DND-41 (cell line): ENCODE data around the gene DNAJC15.

ENCODE experiments used
- ATAC-seq: fragments of 200-7000 bp; cut with Tn5 transposase; 3 replicates; pipeline ENCODE4 v1.9.1; 2021; ENCODE audit warnings: low read depth; ENCODE audit not compliant: insufficient read depth
- DNase-seq: peaks from one replicate; pipeline ENCODE4 v3.0.0-alpha.2; 2020
- H2AFZ ChIP-seq: 2 replicates; pipeline ENCODE4 v1.6.0; 2012; ENCODE audit warnings: low read depth, low read length
- H3K27ac ChIP-seq: 2 replicates; pipeline ENCODE4 v1.5.1; 2012; ENCODE audit warnings: low read length, inconsistent platforms
- H3K27me3 ChIP-seq: fragments of 200-600 bp; sonication (generic); 2 replicates; pipeline ENCODE4 v1.6.0; 2012; ENCODE audit warnings: low read length, mild to moderate bottlenecking, inconsistent platforms; ENCODE audit not compliant: insufficient read depth, poor library complexity
- H3K36me3 ChIP-seq: 2 replicates; pipeline ENCODE4 v1.5.1; 2012; ENCODE audit warnings: low read length, inconsistent platforms; ENCODE audit not compliant: insufficient read depth
- H3K4me1 ChIP-seq: 2 replicates; pipeline ENCODE4 v1.5.1; 2012; ENCODE audit warnings: mild to moderate bottlenecking, low read length; ENCODE audit not compliant: insufficient read depth
- H3K4me2 ChIP-seq: 2 replicates; pipeline ENCODE4 v1.6.0; 2012; ENCODE audit warnings: mild to moderate bottlenecking, moderate library complexity, low read length, inconsistent platforms; ENCODE audit not compliant: insufficient read depth
- H3K4me3 ChIP-seq, 2 experiments: fragments of 200-600 bp in 1 of 2; shearing (Covaris generic) in 1 of 2; 2 replicates each; pipeline ENCODE4 v1.5.1; 2012 to 2016; ENCODE audit warnings: inconsistent platforms in 2 of 2, low read length in 2 of 2, mild to moderate bottlenecking in 2 of 2, low read depth in 1 of 2, moderate library complexity in 1 of 2
- H3K79me2 ChIP-seq: 2 replicates; pipeline ENCODE4 v1.6.0; 2012; ENCODE audit warnings: low read length, inconsistent platforms; ENCODE audit not compliant: insufficient read depth
- H3K9ac ChIP-seq: 2 replicates; pipeline ENCODE4 v1.6.0; 2012; ENCODE audit warnings: low read depth, mild to moderate bottlenecking, inconsistent platforms, low read length, moderate library complexity
- H3K9me3 ChIP-seq: 2 replicates; pipeline ENCODE4 v1.5.1; 2012; ENCODE audit warnings: low read length, moderate library complexity, mild to moderate bottlenecking, inconsistent platforms; ENCODE audit not compliant: insufficient read depth, severe bottlenecking
- H4K20me1 ChIP-seq: 2 replicates; pipeline ENCODE4 v1.6.0; 2012; ENCODE audit warnings: low read length; ENCODE audit not compliant: insufficient read depth
- CTCF ChIP-seq: IDR thresholded peaks from 2 replicates; pipeline ENCODE4 v1.5.1; 2012; ENCODE audit warnings: borderline replicate concordance, low read length, moderate library complexity, mild to moderate bottlenecking; ENCODE audit not compliant: poor library complexity, severe bottlenecking; ENCODE audit errors: extremely low read depth
- EZH2 ChIP-seq: IDR thresholded peaks from 3 replicates; pipeline ENCODE4 v1.6.1; 2012; ENCODE audit warnings: borderline replicate concordance, low read depth, mild to moderate bottlenecking, moderate library complexity, low read length, inconsistent platforms; ENCODE audit not compliant: severe bottlenecking

The DNAJC15 gene

GRCh38 chr13:43136920-43137575 is 113.7 kb downstream of the DNAJC15 start:
- Histone ChIP-seq H3K9me3 (no peaks in the 10 kb centered on the region), H3K27ac (no peak overlapping the region), H4K20me1 (no peaks in the 10 kb centered on the region), H3K9ac (no peak overlapping the region), H3K36me3 (no peaks in the 10 kb centered on the region), H3K4me2 (no peak overlapping the region), H3K79me2 (no peaks in the 10 kb centered on the region), H3K4me3 (no peak overlapping the region), H2AFZ (no peak overlapping the region), H3K4me1 (no peaks in the 10 kb centered on the region), H3K27me3 (peaks cover 7% of the 10 kb centered on the region)
- no peak for TF ChIP-seq EZH2
- TF ChIP-seq CTCF = no peak
- ATAC-seq (no peak), DNase-seq (no peak)

- H2AFZ ChIP-seq = no peak overlapping the region
- peaks cover 4% of the 10 kb centered on the region for H3K27me3 ChIP-seq
- H3K4me3 ChIP-seq = no peak overlapping the region
- H3K4me2 ChIP-seq = no peak overlapping the region
- no peak overlapping the region for H3K9ac ChIP-seq
- H3K79me2 ChIP-seq = no peaks in the 10 kb centered on the region
- H3K27ac ChIP-seq = no peak overlapping the region
- no peaks in the 10 kb centered on the region for H3K36me3 ChIP-seq
- H4K20me1 ChIP-seq = no peaks in the 10 kb centered on the region
- ATAC-seq (no peak), DNase-seq (no peak)
- H3K9me3 ChIP-seq = no peaks in the 10 kb centered on the region
- TF ChIP-seq CTCF (no peak), EZH2 (no peak)
- H3K4me1 ChIP-seq = no peaks in the 10 kb centered on the region
Observed at GRCh38 chr13:43139211-43139610, 115.8 kb downstream of the DNAJC15 start.

- no peaks in the 10 kb centered on the region for H3K9me3 ChIP-seq
- TF ChIP-seq CTCF = no peak
- H4K20me1 ChIP-seq = no peaks in the 10 kb centered on the region
- no peak overlapping the region for H3K9ac ChIP-seq
- H3K4me2 ChIP-seq = no peak overlapping the region
- no peaks in the 10 kb centered on the region for H3K4me1 ChIP-seq
- no peaks in the 10 kb centered on the region for H3K36me3 ChIP-seq
- H3K79me2 ChIP-seq = no peaks in the 10 kb centered on the region
- ATAC-seq (no peak), DNase-seq (no peak)
- H3K27ac ChIP-seq = no peak overlapping the region
- no peak overlapping the region for H2AFZ ChIP-seq
- H3K27me3 ChIP-seq = peaks cover 4% of the 10 kb centered on the region
- H3K4me3 ChIP-seq = no peak overlapping the region
Observed at GRCh38 chr13:43139921-43140320, 116.5 kb downstream of the DNAJC15 start.

GRCh38 chr13:43140985-43141384 is 117.6 kb downstream of the DNAJC15 start:
- Histone ChIP-seq H3K4me3 (no peak overlapping the region), H2AFZ (no peak overlapping the region), H3K27ac (no peak overlapping the region), H3K79me2 (no peaks in the 10 kb centered on the region), H3K4me1 (no peaks in the 10 kb centered on the region), H4K20me1 (no peaks in the 10 kb centered on the region), H3K9me3 (no peaks in the 10 kb centered on the region), H3K27me3 (peaks cover 9% of the 10 kb centered on the region), H3K36me3 (no peaks in the 10 kb centered on the region), H3K9ac (no peak overlapping the region), H3K4me2 (no peak overlapping the region)
- ATAC-seq (no peak), DNase-seq (no peak)
- TF ChIP-seq EZH2 (no peak), CTCF (no peak)
